DMS153 treated with DMSO at 0.1 percent for 48 hours (cell line): ENCODE results near the gene P2RY2.
A peak's percentile ranks its signal among the peaks of the same experiment; 100 is the strongest.

Source experiments
- DNase-seq: peaks from one replicate; lab custom pipeline; 2025; ENCODE audit not compliant: unreplicated experiment; lab: John Stamatoyannopoulos, UW

The P2RY2 gene

GRCh38 chr11:73241300-73241699 is 23.2 kb downstream of the P2RY2 start:
- no peak for DNase-seq

- peak; percentile 60 for DNase-seq
Measured at GRCh38 chr11:73242251-73243092, 24.4 kb downstream of the P2RY2 start.

- no peak for DNase-seq
Measured at GRCh38 chr11:73243093-73243485, 25.0 kb downstream of the P2RY2 start.

- no peak for DNase-seq
Measured at GRCh38 chr11:73244589-73245240, 26.6 kb downstream of the P2RY2 start.

GRCh38 chr11:73245461-73245860 is 27.4 kb downstream of the P2RY2 start:
- no peak for DNase-seq

GRCh38 chr11:73246303-73246702 is 28.2 kb downstream of the P2RY2 start:
- no peak for DNase-seq

GRCh38 chr11:73248526-73249185 is 30.6 kb downstream of the P2RY2 start:
- DNase-seq, result no peak

GRCh38 chr11:73249304-73249703 is 31.2 kb downstream of the P2RY2 start:
- no peak for DNase-seq

- DNase-seq, result no peak
Measured at GRCh38 chr11:73249853-73250783, 32.0 kb downstream of the P2RY2 start.

- no peak for DNase-seq
Measured at GRCh38 chr11:73252577-73253191, 34.6 kb downstream of the P2RY2 start.

- no peak for DNase-seq
Measured at GRCh38 chr11:73257342-73258103, 39.4 kb downstream of the P2RY2 start.

GRCh38 chr11:73258104-73259035 is 40.3 kb downstream of the P2RY2 start:
- no peak for DNase-seq

- DNase-seq, result no peak
Measured at GRCh38 chr11:73259406-73260126, 41.5 kb downstream of the P2RY2 start.

- no peak for DNase-seq
Measured at GRCh38 chr11:73260127-73260457, 42.0 kb downstream of the P2RY2 start.

- no peak for DNase-seq
Measured at GRCh38 chr11:73262851-73263495, 44.9 kb downstream of the P2RY2 start.

GRCh38 chr11:73263640-73264039 is 45.6 kb downstream of the P2RY2 start:
- no peak for DNase-seq

- no peak for DNase-seq
Measured at GRCh38 chr11:73265278-73265810, 47.3 kb downstream of the P2RY2 start.
